GM21515 (cell line): ENCODE data around the gene SESN1.

Source experiments
- ATAC-seq: cut with Tn5 transposase; IDR thresholded peaks from one replicate; pipeline ENCODE4 v1.9.1; 2021; ENCODE audit not compliant: unreplicated experiment

SESN1 gene

GRCh38 chr6:109062216-109062615, 32.4 kb downstream of the SESN1 start:
- ATAC-seq: no peak

DNA sequence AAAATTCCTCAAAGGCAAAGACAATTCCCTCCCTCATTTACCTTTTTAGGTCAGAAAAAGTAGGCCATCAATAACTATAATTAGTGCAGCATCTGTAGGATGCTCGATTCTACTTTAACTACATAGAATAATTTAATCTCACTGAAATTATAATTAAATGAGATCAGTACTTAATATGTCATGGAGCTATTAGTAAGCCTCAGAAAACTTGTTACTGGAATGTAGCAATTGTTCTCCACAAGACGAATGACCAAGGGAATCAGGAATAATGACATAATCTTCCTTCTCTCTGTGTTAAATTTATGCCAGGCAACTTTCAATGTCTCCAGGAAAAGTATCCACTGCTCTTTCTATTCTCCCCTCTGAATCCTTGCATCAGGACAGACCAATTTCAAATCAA, 34.1 kb downstream of the SESN1 start:
- no peak for ATAC-seq

- peak; percentile 58 for ATAC-seq
Observed at GRCh38 chr6:109059571-109060021, 35.0 kb downstream of the SESN1 start.

- no peak for ATAC-seq
Observed at GRCh38 chr6:109059153-109059552, 35.5 kb downstream of the SESN1 start.

GRCh38 chr6:109058620-109059019, 36.0 kb downstream of the SESN1 start:
- ATAC-seq: no peak

- no peak for ATAC-seq
Observed at GRCh38 chr6:109056661-109057060, 38.0 kb downstream of the SESN1 start.

DNA sequence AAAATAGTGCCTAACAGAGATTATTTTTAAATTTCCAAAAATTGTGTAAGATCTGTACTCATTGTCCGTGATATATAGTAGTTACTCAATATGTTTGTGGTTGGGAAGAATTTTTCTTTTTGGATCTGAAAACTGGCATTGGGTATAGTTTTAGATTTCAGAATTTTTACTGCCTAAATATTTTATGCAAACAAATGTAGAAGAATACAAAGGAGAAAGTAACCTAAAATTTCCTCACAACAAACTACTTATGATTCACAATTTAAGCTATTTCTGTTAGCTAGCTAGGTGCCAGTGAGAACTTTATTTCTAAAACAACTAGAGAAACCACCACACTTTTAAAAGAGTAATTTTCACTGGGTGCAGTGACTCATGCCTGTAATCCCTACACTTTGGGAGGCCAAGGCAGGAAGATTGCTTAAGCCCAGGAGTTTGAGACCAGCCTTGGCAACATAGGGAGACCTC, 38.8 kb downstream of the SESN1 start:
- no peak for ATAC-seq

GRCh38 chr6:109053336-109053735, 41.3 kb downstream of the SESN1 start:
- ATAC-seq: no peak

GRCh38 chr6:109052852-109053251, 41.8 kb downstream of the SESN1 start:
- no peak for ATAC-seq

GRCh38 chr6:109052018-109052651, 42.5 kb downstream of the SESN1 start:
- ATAC-seq: no peak

DNA sequence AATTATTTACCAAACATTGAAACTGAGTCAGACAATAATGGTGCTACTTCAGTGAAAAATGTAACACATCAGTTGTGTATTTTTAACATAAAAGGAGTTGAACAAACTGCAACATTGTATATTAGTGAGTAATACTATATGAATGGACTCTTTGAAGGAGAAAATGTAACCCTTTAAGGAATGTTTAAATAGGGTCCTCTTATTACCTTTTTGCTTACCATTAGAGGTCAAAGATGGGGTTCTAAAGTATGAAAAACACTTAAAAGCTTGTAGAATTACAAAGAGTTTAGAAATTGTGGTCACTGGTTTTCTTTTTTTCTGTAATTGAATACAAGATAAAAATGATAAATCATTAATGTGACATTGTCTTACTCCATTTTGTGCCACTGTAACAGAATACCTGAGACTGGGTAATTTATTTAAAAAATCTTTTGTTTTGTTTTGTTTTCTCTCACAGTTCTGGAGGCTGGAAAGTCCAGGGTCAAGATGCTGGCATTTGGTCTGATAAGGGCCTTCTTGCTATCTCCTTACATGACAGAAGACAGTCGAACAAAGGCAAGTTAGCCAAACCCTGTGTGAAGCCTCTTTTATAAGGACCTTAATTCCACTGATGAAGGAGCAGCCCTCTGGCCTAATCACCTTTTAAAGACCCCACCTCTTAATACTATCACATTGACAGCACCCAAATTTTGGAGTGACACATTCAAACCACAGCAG, 43.2 kb downstream of the SESN1 start:
- no peak for ATAC-seq

DNA sequence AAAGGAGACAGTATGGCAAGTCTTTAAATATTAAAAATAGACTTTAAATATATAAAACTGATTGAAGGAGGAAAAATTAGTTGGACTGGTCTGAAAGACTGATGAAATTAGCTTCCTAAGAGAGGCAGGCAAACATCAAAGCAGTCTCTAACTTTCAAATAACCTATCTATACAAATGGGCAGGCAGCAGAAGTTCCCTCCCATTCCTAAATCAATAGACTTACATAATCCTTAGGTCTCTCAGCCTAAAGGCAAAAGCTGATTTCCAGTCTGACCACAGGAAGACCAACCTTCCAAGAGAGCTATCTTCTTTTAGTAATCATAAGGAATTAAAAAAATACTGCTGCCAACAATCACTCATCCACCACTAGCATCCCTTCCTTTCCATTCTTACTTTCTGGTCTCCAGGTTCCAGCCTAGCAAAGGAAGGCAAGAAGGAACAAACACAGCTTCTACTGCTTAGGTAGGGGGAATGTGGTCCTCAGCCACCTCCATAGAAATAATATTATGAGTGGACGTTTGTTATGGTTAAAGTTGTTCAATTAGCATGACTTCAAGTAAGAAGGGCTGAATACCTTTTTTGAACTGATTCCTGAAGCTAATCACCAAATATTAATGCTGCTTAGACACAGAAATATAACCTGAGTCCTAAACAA, 44.1 kb downstream of the SESN1 start:
- no peak for ATAC-seq

DNA sequence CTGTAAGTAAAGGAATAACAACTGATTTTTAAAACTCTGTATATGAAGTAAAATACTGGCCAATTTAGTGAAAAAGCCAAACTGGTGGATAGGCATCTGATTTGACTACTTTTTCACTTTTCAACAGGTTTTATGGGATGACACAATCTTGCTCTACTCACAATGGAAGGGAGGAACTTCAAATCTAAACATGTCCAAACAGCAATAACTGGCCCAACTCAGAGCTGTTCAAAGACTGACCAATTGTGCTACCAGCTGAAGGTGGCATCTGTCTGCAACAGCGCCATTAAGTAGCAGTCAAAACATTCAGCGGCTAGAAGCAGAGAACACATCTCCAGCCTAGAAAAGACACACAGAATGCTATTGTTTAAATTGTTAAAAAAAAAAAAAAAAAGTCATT, 44.6 kb downstream of the SESN1 start:
- no peak for ATAC-seq

GRCh38 chr6:109048670-109049415, 45.8 kb downstream of the SESN1 start:
- no peak for ATAC-seq

DNA sequence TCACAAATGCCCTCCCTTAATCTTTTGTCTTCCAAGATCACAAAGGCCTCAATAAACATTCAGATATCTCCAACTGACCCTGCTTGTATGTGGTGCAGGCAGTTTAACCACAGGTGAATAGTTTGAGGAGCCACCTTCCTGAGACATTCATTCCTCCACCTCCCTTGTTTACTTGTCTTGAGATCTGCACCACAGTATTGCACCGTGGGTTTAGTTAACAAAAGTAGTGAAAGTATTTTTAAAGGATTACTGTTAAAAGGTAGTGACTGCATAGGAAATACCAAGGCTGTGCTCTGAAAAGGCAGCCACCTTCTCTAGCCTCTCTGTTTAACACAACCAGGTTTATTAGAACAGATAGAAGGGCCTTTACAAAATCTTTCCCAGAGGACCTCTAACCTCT, 46.5 kb downstream of the SESN1 start:
- no peak for ATAC-seq

DNA sequence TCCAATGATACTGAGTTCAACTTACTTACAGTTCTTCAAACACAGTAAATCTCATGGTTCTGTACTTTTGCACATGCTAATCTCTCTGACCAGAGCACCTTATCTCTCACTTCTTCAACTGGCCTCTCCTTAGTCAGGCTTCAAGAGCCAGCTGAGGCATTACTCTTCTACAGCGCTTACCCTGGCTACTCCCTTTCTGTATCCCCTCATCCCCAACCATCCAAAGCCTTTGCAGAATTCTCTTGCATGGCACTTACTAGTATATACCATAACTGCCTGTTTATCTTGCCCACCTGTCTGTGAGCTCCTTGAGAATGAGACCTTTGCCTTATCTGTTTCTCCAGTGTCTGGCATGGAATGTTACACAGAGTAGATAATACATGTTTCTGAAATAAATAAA, 49.2 kb downstream of the SESN1 start:
- no peak for ATAC-seq

DNA sequence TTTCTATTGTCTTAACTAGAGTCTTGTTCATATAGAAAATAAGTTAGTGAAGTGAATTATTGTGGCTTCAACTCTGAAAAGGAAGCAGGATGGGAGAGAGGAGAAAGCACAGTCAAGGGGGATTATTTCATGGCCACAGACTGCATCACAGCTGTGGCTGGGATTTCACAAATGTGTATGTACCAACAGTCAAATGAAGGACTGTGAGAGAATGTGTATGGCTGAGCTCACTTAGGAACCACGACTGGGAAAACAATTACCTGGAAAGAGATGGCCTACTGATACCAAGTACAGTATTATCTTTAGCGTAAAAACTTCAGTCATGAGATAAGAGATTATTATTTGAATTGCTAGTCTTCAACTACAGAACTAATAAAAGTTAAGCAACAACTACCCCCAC, 54.9 kb downstream of the SESN1 start:
- ATAC-seq: no peak

GRCh38 chr6:109038837-109039398, 55.7 kb downstream of the SESN1 start:
- ATAC-seq: no peak

- no peak for ATAC-seq
Observed at GRCh38 chr6:109036574-109037294, 57.9 kb downstream of the SESN1 start.

- no peak for ATAC-seq
Observed at GRCh38 chr6:109034526-109034925, 60.1 kb downstream of the SESN1 start.
